ENCODE results near the gene COL2A1.

The COL2A1 gene

DNA sequence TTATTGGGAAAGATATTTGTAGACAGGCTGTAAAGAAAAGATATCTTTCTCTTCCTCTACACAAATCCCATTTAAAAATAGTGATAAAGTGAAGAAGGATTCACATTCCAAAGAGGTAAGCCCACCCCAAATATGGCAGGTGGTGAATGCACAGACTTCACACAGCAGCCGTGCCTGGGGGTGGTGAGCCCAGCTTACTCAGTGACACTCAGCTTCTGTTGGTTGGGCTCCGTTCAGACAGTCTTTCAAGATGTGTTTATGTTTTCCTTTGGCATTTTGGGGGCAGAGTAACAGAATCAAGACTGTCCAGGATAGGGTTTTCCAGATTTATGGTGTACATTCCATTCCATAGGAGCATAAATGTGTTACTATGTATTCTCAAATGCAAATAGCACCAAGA, 4.1 kb upstream of the COL2A1 start:
- no peak for DNase-seq (ENCODE audit: low read depth)
- TF ChIP-seq, protein P1, sequence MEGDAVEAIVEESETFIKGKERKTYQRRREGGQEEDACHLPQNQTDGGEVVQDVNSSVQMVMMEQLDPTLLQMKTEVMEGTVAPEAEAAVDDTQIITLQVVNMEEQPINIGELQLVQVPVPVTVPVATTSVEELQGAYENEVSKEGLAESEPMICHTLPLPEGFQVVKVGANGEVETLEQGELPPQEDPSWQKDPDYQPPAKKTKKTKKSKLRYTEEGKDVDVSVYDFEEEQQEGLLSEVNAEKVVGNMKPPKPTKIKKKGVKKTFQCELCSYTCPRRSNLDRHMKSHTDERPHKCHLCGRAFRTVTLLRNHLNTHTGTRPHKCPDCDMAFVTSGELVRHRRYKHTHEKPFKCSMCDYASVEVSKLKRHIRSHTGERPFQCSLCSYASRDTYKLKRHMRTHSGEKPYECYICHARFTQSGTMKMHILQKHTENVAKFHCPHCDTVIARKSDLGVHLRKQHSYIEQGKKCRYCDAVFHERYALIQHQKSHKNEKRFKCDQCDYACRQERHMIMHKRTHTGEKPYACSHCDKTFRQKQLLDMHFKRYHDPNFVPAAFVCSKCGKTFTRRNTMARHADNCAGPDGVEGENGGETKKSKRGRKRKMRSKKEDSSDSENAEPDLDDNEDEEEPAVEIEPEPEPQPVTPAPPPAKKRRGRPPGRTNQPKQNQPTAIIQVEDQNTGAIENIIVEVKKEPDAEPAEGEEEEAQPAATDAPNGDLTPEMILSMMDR (conservative IDR thresholded peaks at IDR 0.05; ENCODE audit: low read depth, low read length), result no peak

DNA sequence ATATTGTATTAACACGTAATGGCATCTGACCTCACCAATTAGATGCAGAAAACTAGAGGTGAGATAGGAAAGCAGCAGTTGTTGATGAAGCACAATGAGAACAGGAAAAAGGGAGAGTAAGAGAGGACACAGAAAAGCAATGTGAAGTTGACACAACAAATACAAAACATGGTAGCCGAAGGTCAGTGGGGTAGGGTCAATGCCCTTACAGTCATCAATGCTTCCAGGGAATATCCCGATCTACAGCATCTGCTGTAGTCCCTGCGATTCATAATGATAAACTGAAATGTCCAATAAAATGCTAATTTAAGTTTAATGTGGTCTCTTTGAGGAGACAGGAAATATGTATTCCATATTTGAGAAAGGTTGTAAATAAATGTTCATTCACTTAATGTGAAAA, 2.9 kb upstream of the COL2A1 start:
- DNase-seq (ENCODE audit: low read depth), result no peak
- TF ChIP-seq, protein P1 (conservative IDR thresholded peaks at IDR 0.05; ENCODE audit: low read depth, low read length), result no peak
- no peak overlapping the region for H3K4me3 ChIP-seq (ENCODE audit: low read length)

More for the DNA sequence above, 4.1 kb upstream of the COL2A1 start:
- H3K4me3 ChIP-seq (ENCODE audit: low read length), result no peak overlapping the region

DNA sequence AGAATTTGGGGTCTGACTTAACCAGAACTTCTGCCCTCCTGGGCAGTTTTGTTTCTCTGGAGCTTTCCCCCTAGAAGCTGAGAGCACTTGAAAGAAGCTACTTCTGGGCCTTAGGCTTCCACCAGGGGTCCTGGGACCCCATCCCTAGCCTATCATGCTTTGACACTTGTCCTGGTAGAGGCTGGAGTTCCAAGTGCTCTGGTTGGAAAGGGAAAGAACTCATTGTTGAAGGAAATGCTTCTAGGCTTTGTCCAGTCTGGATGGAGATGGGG, 1.4 kb upstream of the COL2A1 start:
- TF ChIP-seq, protein P1 (conservative IDR thresholded peaks at IDR 0.05; ENCODE audit: low read depth, low read length), result no peak
- DNase-seq (ENCODE audit: low read depth), result no peak
- no peak overlapping the region for H3K4me3 ChIP-seq (ENCODE audit: low read length)

DNA sequence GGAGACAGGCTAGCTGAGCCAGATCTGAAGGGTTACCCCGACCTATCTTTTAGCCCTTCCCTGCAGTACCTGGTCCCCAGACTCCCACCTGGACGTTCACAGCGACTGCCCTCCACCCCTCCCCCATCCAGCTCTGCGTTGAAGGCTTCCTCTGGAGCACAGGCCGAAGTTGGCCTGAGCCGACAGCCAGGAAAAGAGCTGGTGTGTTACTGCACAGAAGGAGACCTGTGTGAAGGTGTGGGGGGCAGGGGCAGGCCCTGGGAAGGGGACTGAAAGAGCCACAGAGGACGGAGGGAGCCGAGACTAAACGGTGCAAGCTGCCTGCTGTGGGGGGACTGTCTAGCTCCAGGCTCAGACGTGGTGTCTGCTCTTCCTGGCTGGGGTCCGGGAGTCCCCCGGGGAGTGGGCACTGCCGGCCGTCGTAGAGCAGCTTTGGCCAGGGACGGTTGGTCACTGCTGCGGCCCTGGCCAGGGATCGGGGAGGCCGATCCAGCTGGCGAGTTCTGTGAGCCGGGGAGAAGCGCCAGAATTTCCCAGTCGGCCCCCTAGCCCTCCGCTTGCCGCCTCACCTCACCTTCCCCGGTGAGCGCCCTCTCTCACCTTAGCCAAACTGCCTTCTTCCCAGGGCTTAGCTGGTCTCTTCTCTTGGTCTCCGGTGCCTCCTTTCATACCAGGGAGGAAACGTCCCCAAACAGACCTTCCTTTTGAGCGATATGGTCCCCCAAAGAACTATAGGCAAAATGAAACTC, 899 bp upstream of the COL2A1 start:
- TF ChIP-seq, protein P1 (conservative IDR thresholded peaks at IDR 0.05; ENCODE audit: low read depth, low read length), result no peak
- H3K4me3 ChIP-seq (ENCODE audit: low read length), result no peak overlapping the region
- no peak for DNase-seq (ENCODE audit: low read depth)

DNA sequence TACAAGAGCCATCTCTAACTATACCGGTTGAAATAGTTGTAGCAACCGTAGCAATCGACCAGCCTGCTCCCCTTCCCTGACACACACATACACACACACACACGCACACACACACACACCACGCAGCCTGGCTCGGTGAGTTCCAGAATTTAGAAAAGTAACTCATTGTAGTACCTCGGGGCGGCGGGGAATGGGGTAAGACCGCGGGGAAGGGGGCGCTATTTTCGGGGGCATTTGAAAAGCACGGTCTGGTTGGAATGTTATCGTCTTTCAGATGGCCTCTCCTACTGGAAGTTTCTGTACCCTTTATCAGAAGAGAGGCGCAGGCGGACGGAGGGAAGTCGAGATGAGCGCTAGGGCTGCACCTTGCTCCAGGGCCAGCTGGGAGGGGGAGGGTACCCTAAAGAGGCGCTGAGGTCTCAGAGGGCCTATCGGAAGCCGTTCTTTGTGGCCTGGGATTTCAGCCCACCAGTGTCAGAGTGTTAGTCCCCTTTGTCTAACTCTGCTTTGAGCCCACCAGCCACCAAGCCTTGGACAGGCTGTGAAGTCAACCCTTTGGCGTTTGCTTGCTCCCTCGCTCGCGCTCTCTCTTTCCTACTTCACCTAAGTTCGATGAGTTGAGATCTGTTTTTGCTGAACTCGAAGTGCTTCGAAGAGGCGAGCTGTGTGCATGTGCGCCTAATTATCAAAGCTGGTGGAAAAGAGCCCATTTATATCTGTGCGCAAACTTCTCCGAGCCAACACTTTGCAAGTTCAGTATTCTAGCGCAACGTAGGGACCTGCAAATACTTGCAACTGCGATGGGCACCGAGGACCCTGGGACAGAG, 837 bp downstream of the COL2A1 start:
- TF ChIP-seq, protein P1 (conservative IDR thresholded peaks at IDR 0.05; ENCODE audit: low read depth, low read length), result peak; percentile 3

DNA sequence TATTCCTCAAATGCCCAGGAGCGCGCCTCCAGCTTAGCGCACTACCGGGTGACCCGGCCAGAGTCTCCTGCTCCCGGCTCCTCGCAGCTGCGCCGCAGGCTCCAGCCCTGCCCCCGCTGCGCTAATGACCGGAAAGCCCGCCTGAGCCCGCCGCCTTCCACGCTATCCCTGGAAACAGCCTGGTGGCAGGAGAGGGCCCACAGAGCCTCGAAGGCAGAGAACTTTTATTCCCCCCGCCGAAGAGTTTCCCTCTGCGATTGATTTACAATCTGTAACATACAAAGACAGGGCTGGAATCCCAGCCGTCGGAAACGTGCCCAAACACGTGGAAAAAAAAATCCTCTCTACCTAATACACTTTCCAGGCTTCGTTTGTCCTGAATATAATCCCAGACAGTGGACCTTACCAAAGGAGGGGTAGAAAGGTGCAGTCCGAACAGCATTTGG, 1.5 kb downstream of the COL2A1 start:
- no peak for DNase-seq (ENCODE audit: low read depth)
- TF ChIP-seq, protein P1 (conservative IDR thresholded peaks at IDR 0.05; ENCODE audit: low read depth, low read length), result no peak
- H3K4me3 ChIP-seq (ENCODE audit: low read length), result peak overlapping the region; percentile 50

More for the DNA sequence above, 837 bp downstream of the COL2A1 start:
- DNase-seq (ENCODE audit: low read depth), result no peak
- H3K4me3 ChIP-seq (ENCODE audit: low read length), result no peak overlapping the region

DNA sequence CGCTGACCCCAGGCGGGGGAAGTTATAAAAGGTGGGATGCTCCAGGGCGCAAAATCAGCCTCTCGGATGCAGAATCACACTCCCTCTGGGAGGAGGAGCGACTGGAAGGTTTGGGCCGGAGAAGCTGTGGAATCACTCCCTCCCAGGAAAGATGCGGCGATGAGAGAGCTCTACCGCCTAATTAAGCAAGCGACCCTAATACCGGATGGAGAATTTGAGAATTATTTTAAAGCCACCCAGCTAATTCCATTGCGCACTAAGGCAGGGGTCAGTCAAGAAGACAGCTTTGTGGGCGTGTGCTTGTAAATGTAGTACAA, 1.9 kb downstream of the COL2A1 start:
- TF ChIP-seq, protein P1 (conservative IDR thresholded peaks at IDR 0.05; ENCODE audit: low read depth, low read length), result no peak
- no peak for DNase-seq (ENCODE audit: low read depth)
- H3K4me3 ChIP-seq (ENCODE audit: low read length), result peak overlapping the region; percentile 50

Data from retinal pigment epithelial cell (primary cell).